GM23248 (cell line): ENCODE data around the gene HMGCLL1. TPM values are rescaled to one million over a fixed set of nuclear protein-coding genes. Genes with fewer than 3 reads are reported as not detected.

Experiments used
- DNase-seq: peaks from one replicate; pipeline ENCODE4 v3.0.0-alpha.2; 2015
- H2AFZ ChIP-seq: fragments of 200-600 bp; sonication (generic); 2 replicates; pipeline ENCODE4 v1.6.1; 2016; ENCODE audit warnings: antibody characterized with exemption
- H3F3A ChIP-seq: fragments of 200-600 bp; sonication (generic); 2 replicates; pipeline ENCODE4 v1.6.1; 2016; ENCODE audit warnings: mild to moderate bottlenecking, antibody characterized with exemption, mixed run types; ENCODE audit not compliant: insufficient read depth
- H3K27ac ChIP-seq: fragments of 200-600 bp; sonication (generic); 2 replicates; pipeline ENCODE4 v1.5.1; 2016; ENCODE audit warnings: mild to moderate bottlenecking
- H3K27me3 ChIP-seq: fragments of 200-600 bp; sonication (generic); replicated peaks from 2 replicates; pipeline ENCODE4 v1.6.1; 2016; ENCODE audit warnings: mild to moderate bottlenecking; ENCODE audit not compliant: insufficient read depth
- H3K36me3 ChIP-seq: fragments of 200-600 bp; sonication (generic); 2 replicates; pipeline ENCODE4 v1.6.1; 2016; ENCODE audit warnings: low read depth, mild to moderate bottlenecking
- H3K4me1 ChIP-seq: fragments of 200-600 bp; sonication (generic); 2 replicates; pipeline ENCODE4 v1.6.1; 2016; ENCODE audit warnings: mild to moderate bottlenecking; ENCODE audit not compliant: insufficient read depth
- H3K4me2 ChIP-seq: fragments of 200-600 bp; sonication (generic); one replicate; pipeline ENCODE4 v1.6.1; 2016; ENCODE audit warnings: mild to moderate bottlenecking; ENCODE audit not compliant: unreplicated experiment
- H3K4me3 ChIP-seq: fragments of 200-600 bp; sonication (generic); 2 replicates; pipeline ENCODE4 v1.5.1; 2016; ENCODE audit warnings: mild to moderate bottlenecking
- H3K79me2 ChIP-seq: fragments of 200-600 bp; sonication (generic); 2 replicates; pipeline ENCODE4 v1.6.1; 2016; ENCODE audit warnings: mild to moderate bottlenecking; ENCODE audit not compliant: insufficient read depth
- H3K9ac ChIP-seq: fragments of 200-600 bp; sonication (generic); 2 replicates; pipeline ENCODE4 v1.6.1; 2016; ENCODE audit warnings: mild to moderate bottlenecking
- H3K9me2 ChIP-seq: fragments of 200-600 bp; sonication (generic); 2 replicates; pipeline ENCODE4 v1.6.1; 2016; ENCODE audit warnings: mixed run types, mild to moderate bottlenecking, moderate library complexity; ENCODE audit not compliant: insufficient read depth
- H3K9me3 ChIP-seq: fragments of 200-600 bp; sonication (generic); one replicate; pipeline ENCODE4 v1.6.1; 2017; ENCODE audit warnings: low read depth
- H4K20me1 ChIP-seq: fragments of 200-600 bp; sonication (generic); 2 replicates; pipeline ENCODE4 v1.6.0; 2016; ENCODE audit not compliant: insufficient read depth
- EZH2 ChIP-seq: fragments of 200-600 bp; sonication (generic); IDR thresholded peaks from 2 replicates; pipeline ENCODE4 v1.6.1; 2018; ENCODE audit warnings: antibody characterized with exemption, mild to moderate bottlenecking; ENCODE audit not compliant: insufficient read depth, poor library complexity, severe bottlenecking
- EZH2phosphoT487 ChIP-seq: fragments of 200-600 bp; sonication (generic); IDR thresholded peaks from 2 replicates; pipeline ENCODE4 v1.6.1; 2018; ENCODE audit warnings: antibody characterized with exemption, moderate library complexity, mild to moderate bottlenecking, low read depth; ENCODE audit not compliant: insufficient read depth
- WGBS, 2 experiments: methylation state at CpG; one replicate each; pipeline ENCODE4 v1.1.6; 2015 to 2017; ENCODE audit warnings: low lambda C conversion rate in 2 of 2, low coverage in 1 of 2; ENCODE audit errors: missing lambda C conversion rate in 2 of 2; 5-methylcytosine and 5-hydroxymethylcytosine counted together
- in situ Hi-C: fragments of 300-500 bp; cut with MboI; formaldehyde crosslinking; loops from 2 replicates; pipeline ENCODE4 v1.15.0; 2020
- polyA plus RNA-seq: library from polyadenylated mRNA; unstranded; fragments of >200 nt; fragmentation: Nextera tagmentation; extraction: Ambion mirVana; gene quantifications from 2 replicates; pipeline ENCODE4 v1.2.1, GENCODE V29; 2016
- total RNA-seq: library from RNA; depleted of rRNA; stranded (reverse); fragments of >200 nt; shearing (Covaris generic); gene quantifications from 2 replicates; pipeline ENCODE4 v1.2.3, GENCODE V29; 2014

The HMGCLL1 gene
- total and polyA plus RNA-seq, 2 experiments from 2014 or later, result not detected

GRCh38 chr6:55562318-55562717 is 16.7 kb downstream of the HMGCLL1 start:
- no peak for TF ChIP-seq EZH2
- no peak for TF ChIP-seq EZH2phosphoT487
- in situ Hi-C loops, result no loop called here
- Histone ChIP-seq H3K4me2 (no peak overlapping the region), H3K27ac (no peak overlapping the region), H3K9me2 (no peaks in the 10 kb centered on the region), H3K27me3 (0 out of 2 replicates have a peak, but pooled peaks cover 11% of the 10 kb centered on the region), H3K9ac (no peak overlapping the region), H4K20me1 (no peaks in the 10 kb centered on the region), H3K79me2 (no peaks in the 10 kb centered on the region), H2AFZ (no peak overlapping the region), H3K36me3 (no peaks in the 10 kb centered on the region), H3K4me3 (no peak overlapping the region), H3K4me1 (no peaks in the 10 kb centered on the region), H3K9me3 (no peaks in the 10 kb centered on the region), H3F3A (no peaks in the 10 kb centered on the region)
- no peak for DNase-seq
- WGBS, 2 experiments, result 2 to 6% methylated on average over 3 of the region's 3 CpGs

DNA sequence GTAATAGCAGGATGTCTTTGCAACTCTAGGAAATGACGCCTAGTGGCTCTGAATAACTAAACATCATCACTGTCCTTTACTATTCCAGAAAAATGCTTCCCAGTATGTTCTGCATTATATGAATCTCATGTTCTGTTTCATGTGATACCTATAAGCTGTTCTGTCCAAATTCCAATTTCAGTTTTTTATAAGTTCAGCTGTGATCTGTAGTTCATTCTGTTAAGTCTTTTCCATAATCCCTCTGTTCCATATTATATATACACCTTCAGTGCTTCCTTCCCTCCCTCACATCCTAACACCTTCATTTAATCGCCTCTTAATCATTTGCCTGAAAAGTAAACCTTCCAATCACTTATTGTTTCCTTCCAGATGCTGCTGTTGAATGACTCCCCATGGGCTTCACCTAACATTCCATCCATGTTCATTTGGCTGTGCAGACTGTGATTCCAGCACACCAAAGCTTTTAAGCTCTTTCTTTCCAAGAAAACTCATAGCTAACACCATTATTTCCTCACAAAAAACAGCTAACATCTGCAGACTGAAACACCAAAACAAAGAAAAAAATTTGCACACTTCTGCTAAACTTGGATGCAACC is 18.6 kb downstream of the HMGCLL1 start:
- H3K4me2 ChIP-seq, result no peak overlapping the region
- in situ Hi-C loops, result no loop called here
- no peaks in the 10 kb centered on the region for H3K9me2 ChIP-seq
- H3K27ac ChIP-seq, result no peak overlapping the region
- TF ChIP-seq EZH2phosphoT487 (no peak), EZH2 (no peak)
- no peaks in the 10 kb centered on the region for H3K4me1 ChIP-seq
- H3K9me3 ChIP-seq, result no peaks in the 10 kb centered on the region
- H3F3A ChIP-seq, result no peaks in the 10 kb centered on the region
- no peak overlapping the region for H2AFZ ChIP-seq
- 0 out of 2 replicates have a peak, but pooled peaks cover 7% of the 10 kb centered on the region for H3K27me3 ChIP-seq
- no peaks in the 10 kb centered on the region for H4K20me1 ChIP-seq
- 47 to 57% methylated on average over 2 of the region's 2 CpGs for WGBS, 2 experiments
- no peaks in the 10 kb centered on the region for H3K36me3 ChIP-seq
- H3K9ac ChIP-seq, result no peak overlapping the region
- no peak overlapping the region for H3K4me3 ChIP-seq
- H3K79me2 ChIP-seq, result no peaks in the 10 kb centered on the region
- no peak for DNase-seq

DNA sequence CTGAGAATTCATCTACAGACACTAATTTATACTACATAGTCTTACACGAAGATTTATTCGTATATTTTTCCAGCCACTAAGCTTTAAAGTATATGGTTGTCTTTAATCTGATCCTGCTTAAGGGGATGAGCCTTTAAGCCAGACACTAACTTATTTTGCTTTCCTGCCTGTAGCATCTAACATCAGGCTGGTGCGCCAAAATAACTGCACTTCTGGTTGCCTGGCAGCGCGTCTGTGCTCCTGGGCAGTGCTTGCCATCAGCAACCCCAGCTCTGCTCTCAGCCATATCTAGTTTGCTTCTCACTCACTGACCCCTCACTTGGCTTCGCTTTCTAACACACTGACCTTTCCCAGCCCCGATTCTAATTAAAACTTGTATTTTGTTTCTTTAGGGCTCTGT is 21.8 kb downstream of the HMGCLL1 start:
- no peak for TF ChIP-seq EZH2
- no peak for TF ChIP-seq EZH2phosphoT487
- no peaks in the 10 kb centered on the region for H3K36me3 ChIP-seq
- no peaks in the 10 kb centered on the region for H4K20me1 ChIP-seq
- 0 out of 2 replicates have a peak, but pooled peaks cover 7% of the 10 kb centered on the region for H3K27me3 ChIP-seq
- no peak for DNase-seq
- in situ Hi-C loops, result no loop called here
- no peaks in the 10 kb centered on the region for H3K9me3 ChIP-seq
- no peak overlapping the region for H3K4me2 ChIP-seq
- no peaks in the 10 kb centered on the region for H3K79me2 ChIP-seq
- WGBS, 2 experiments, result 68 to 72% methylated on average over 7 of the region's 7 CpGs
- no peak overlapping the region for H3K4me3 ChIP-seq
- no peak overlapping the region for H2AFZ ChIP-seq
- H3K9ac ChIP-seq, result no peak overlapping the region
- H3K4me1 ChIP-seq, result no peaks in the 10 kb centered on the region
- H3K27ac ChIP-seq, result no peak overlapping the region
- H3F3A ChIP-seq, result no peaks in the 10 kb centered on the region
- no peaks in the 10 kb centered on the region for H3K9me2 ChIP-seq

- H3K79me2 ChIP-seq, result no peaks in the 10 kb centered on the region
- H3K4me3 ChIP-seq, result no peak overlapping the region
- in situ Hi-C loops, result no loop called here
- no peaks in the 10 kb centered on the region for H3K9me2 ChIP-seq
- no peak for DNase-seq
- no peak overlapping the region for H2AFZ ChIP-seq
- no peaks in the 10 kb centered on the region for H3F3A ChIP-seq
- H3K9me3 ChIP-seq, result no peaks in the 10 kb centered on the region
- no peaks in the 10 kb centered on the region for H4K20me1 ChIP-seq
- H3K4me2 ChIP-seq, result no peak overlapping the region
- H3K36me3 ChIP-seq, result no peaks in the 10 kb centered on the region
- no peaks in the 10 kb centered on the region for H3K4me1 ChIP-seq
- H3K27ac ChIP-seq, result no peak overlapping the region
- H3K27me3 ChIP-seq, result peaks cover 4% of the 10 kb centered on the region; the same call in 1 of the 2 replicates
- no peak overlapping the region for H3K9ac ChIP-seq
- TF ChIP-seq EZH2phosphoT487, result no peak
- no peak for TF ChIP-seq EZH2
Observed at GRCh38 chr6:55545791-55546190, 33.2 kb downstream of the HMGCLL1 start.
